HG02798 (cell line): Measurements from ENCODE around the gene HTR7.
"Not testable (repeated sequence)": the region's sequence is repeated elsewhere in the genome, so short reads cannot be mapped to it uniquely, and the experiment has no call there.

Source experiments
- ATAC-seq: cut with Tn5 transposase; IDR thresholded peaks from one replicate; pipeline ENCODE4 v1.9.1; 2021; ENCODE audit warnings: mild to moderate bottlenecking; ENCODE audit not compliant: unreplicated experiment, poor library complexity

The HTR7 gene

GRCh38 chr10:90857635-90858460, at the start of gene HTR7:
TSS of gene HTR7 (minus strand) at chr10:90858039. CDS start at chr10:90857671, 368 bp downstream.
- ATAC-seq: peak; percentile 76

- ATAC-seq: no peak
These were observed 48.8 kb upstream of the HTR7 start for GRCh38 chr10:90906596-90906995.

DNA sequence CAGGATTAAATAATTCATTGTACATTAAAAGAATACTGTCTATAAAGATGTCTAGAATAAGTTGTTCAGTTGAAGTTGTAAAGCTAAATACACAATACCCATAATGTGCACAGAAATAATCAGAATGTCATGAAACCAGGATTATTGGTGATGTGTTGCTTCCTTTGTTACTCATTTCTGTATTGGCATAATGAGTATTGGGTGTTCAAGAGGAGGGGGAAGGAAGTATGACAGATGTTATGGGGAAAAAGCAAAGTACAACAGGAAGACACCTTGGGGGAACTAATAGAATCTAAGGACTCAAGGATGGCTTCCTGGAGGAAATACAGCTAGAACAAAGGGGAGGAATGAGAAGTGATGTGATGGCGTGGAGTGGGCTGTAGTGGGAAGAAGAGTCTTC, 48.1 kb upstream of the HTR7 start:
- no peak for ATAC-seq

GRCh38 chr10:90896916-90897315, 39.1 kb upstream of the HTR7 start:
- ATAC-seq: not testable (repeated sequence)

- no peak for ATAC-seq
These were observed 35.4 kb upstream of the HTR7 start for GRCh38 chr10:90893190-90893589.

GRCh38 chr10:90890347-90890746, 32.5 kb upstream of the HTR7 start:
- no peak for ATAC-seq

DNA sequence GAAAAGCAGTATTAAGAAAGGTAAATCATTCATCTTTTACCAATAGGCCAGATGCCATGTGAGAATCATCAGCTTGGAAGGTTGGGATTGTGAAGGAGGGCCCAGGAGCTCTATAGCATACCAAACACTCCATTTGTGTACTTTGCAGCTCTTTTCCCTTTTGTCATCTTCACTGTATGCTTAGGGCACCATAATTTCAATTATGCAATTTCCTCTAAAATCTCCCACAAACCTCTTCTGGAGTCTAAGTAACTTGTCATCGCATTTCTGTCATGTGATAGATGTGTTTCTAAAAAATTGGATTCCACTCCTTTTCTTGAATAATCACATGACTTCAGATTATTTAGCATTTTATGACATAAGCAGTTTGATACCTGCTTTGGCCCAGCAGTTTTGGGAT, 31.8 kb upstream of the HTR7 start:
- ATAC-seq: no peak

GRCh38 chr10:90888387-90888786, 30.5 kb upstream of the HTR7 start:
- ATAC-seq: no peak

GRCh38 chr10:90887555-90887954, 29.7 kb upstream of the HTR7 start:
- ATAC-seq: no peak

DNA sequence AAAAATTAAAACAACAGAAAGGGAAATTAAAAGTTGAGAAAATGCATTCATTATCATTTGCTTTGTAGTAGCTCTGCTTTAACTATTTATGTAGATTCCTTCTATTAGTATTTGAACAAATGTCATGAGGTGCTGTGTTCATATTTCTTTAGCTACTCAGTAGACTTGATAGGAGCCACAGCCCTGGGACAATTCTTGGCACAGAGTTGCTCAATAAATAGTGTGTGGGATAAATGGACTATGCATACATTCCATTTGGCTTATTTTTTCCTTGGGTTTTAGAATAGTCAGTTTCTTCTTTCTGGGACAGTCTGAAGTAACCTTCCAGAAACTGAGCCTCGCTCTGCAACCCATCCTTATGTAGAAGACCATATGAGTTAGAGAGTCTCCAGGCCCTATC, 27.3 kb upstream of the HTR7 start:
- no peak for ATAC-seq

GRCh38 chr10:90884431-90884830, 26.6 kb upstream of the HTR7 start:
- no peak for ATAC-seq

DNA sequence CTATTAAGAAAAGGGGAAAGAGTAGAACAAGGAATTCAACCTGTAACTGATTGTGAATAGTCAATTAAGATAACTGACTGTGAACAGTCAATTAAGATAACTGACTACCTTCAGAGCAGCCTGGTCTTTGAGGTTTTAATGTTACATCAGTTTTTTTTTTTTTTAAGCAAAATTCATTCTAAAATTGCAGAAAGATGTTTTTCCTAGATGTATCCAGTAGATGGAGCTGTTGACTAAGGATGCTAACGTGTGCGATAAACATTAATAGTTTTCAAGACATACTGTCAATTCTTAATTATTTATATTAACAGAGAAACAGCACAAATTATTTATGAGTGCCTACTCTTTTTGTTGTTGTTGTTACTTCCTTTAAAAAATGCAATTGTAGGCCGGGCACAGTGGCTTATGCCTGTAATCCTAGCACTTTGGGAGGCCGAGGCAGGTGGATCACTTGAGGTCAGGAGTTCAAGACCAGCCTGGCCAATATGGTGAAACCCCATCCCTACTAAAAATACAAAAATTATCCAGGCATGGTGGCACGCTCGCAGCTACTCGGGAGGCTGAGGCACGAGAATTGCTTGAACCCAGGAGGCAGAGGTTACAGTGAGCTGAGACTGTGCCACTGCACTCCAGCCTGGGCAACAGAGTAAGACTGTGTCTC, 22.4 kb upstream of the HTR7 start:
- not testable (repeated sequence) for ATAC-seq

DNA sequence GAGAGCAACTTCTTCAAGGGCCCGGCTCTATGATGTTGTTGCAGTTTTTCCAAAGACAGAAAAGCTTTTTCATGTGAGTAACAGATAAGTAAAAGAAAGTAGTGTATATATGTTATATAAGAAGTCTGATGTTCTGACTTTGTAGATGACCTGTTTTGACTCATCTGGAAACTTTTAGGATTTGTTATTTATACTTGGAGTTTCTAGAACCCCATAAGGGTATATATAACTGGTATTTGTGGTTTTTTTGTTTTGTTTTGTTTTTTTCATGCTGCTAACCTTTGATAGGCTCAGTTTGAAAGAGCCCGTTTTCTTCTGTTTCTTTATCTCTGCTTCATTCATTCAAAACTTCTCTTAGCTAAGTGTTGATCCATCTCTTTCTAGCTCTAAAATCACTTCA, 21.2 kb upstream of the HTR7 start:
- no peak for ATAC-seq

- no peak for ATAC-seq
These were observed 14.8 kb upstream of the HTR7 start for GRCh38 chr10:90872648-90873020.

DNA sequence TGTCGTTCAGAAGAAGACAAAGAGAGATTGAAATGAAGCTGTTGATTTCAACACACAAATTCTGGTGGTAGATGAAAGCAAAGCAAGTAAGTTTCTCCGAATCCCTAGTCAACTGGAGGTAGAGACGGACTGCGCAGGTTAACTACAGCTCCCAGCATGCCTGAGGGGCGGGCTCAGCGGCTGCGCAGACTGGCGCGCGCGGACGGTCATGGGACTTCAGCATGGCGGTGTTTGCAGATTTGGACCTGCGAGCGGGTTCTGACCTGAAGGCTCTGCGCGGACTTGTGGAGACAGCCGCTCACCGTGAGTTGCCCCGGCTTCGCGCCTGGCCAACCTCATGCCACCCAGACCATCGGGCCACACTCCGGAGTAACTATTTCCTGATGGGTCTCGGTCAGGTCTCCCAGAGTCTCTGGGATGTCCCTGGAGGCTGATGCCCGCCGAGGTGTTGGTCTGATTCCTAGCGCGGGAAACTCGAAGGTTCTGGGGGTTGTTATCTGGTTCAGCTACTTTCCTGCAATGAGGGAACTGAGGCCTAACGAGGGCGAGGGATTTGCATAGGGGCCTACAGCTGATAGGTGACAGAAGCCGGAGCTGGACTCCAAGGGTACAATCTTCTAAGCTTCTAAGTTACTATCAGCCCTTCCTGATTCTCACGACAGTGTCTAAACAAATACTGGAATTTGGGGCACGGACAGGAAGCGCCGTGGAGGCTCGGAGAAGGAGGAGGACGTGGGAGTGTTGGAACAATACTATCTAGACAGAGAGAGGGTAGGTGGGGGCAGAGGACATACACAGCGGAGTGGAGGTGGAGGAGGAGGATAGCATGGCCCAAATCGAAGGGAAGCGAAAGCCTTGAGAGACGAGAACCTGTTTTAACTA, 14.2 kb upstream of the HTR7 start, which contains the start of gene RPP30:
TSS of gene RPP30 (plus strand) at position 209 of the 882 bp plus-strand sequence. CDS start at position 222, 13 bp downstream.
- peak; percentile 99 for ATAC-seq

- ATAC-seq: peak; percentile 60
These were observed 13.5 kb upstream of the HTR7 start for GRCh38 chr10:90871279-90871765.

DNA sequence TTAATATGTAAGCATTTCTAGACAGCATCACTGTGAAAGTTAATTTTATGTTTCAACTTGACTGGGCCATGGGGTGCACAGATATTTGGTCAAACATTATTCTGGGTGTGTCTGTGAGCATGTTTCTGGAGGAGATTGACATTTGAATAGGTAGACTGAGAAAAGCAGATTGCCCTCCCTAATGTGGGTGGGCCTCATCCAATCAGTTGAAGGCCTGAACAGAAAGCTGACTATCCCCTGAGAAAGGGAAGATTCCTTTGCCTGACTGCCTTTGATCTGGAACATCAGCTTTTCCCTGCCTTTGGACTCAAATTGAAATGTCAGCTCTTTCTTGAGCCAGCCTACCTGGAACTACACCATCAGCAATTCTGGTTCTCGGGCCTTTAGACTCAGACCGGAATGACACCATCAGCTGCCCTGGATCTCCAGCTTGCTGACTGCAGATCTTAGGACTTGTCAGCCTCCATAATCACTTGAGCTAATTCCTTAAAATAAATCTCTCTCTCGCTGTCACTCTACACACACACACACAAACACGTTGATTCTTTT, 8.3 kb upstream of the HTR7 start:
- no peak for ATAC-seq

- no peak for ATAC-seq
These were observed 7.6 kb upstream of the HTR7 start for GRCh38 chr10:90865401-90865800.

DNA sequence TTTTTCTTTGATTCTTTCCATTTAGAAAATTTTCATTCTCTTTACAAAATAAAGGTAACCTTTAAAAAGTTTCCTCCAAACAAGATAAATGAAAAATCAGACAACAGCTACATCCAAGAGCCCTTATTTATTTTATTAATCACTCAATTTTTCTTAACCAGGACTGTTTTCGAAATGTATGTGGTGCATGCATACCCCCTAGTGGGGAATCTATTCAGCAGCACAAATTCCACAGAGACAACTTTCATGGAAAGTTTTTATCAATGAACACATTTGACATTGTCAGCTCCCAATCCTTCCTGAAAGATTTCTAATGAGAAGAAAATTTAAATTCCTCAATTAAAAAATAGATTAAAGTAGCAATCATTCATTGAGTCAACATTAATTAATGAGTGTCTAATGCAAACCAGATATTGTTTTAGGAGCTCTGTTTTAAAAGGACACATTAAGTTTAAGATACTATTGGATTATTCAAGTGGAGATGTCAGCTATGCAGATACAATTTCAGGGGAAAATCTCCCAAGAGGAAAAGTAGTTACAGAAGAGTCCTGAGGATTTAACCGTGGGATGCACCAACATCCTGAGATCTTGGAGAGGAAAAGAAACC, 5.2 kb upstream of the HTR7 start:
- no peak for ATAC-seq

DNA sequence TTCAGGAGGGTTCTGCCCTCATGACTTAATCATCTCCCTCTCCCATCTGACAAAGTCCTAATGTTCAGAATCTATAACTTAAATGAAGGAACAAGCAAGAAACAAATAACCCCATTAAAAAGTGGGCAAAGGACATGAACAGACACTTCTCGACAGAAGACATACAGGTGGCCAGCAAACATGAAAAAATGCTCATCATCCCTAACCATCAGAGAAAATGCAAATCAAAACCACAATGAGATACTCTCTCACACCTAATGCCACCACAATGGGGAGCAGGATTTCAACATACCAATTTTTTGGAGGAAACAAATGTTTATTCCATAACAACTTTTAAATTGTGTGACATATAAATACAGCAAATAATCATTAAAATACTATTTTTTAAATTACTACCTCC, 3.0 kb upstream of the HTR7 start:
- ATAC-seq: no peak
